ENCODE measurements around the gene OR2AG1. TPM values are rescaled to one million over a fixed set of nuclear protein-coding genes. Genes with fewer than 3 reads are reported as not detected.

Gene OR2AG1
- total and polyA plus RNA-seq, 7 donors = not detected

DNA sequence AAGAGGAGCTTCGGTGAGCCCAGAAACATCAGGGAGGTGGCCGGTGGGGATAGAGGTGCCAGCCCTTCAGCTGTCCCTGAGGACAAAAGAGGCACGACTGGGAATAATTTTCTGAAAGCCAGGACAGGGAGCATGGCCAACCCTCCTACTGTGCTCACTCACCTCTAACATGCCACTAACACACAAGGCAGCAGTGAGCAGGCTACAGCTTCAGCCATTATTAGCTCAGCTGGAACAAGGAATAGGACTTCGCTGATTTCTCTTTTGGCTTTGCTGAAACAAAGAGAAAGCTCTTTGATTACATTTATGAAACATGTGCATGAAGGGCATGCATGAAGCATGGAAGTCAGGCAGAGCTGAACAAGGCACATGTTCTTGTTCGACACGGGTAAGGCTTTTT lies 50.5 kb downstream of the OR2AG1 start:
- 83 to 86% methylated on average over 6 of the region's 6 CpGs for WGBS, 2 donors
- intact Hi-C loops (cut with DNase I) = no loop called here

GRCh38 chr11:6834021-6834420 lies 51.2 kb downstream of the OR2AG1 start:
- Histone ChIP-seq H3K9me3 (no peaks in the 10 kb centered on the region), H3K27ac (no peak overlapping the region), H3K4me3 (no peak overlapping the region), H3K4me1 (no peaks in the 10 kb centered on the region), H3K27me3 (no peaks in the 10 kb centered on the region), H3K36me3 (no peaks in the 10 kb centered on the region)
- WGBS, 2 donors = 59 to 71% methylated on average over 1 of the region's 1 CpG
- DNase-seq = no peak
- TF ChIP-seq POLR2A (IDR thresholded peaks at IDR 0.05) = no peak
- no peak for TF ChIP-seq EP300 (IDR thresholded peaks at IDR 0.05)
- intact Hi-C loops (cut with DNase I) = no loop called here

More for the DNA sequence above, 50.5 kb downstream of the OR2AG1 start:
- Histone ChIP-seq H3K27ac (no peak overlapping the region), H3K9me3 (no peaks in the 10 kb centered on the region), H3K36me3 (no peaks in the 10 kb centered on the region), H3K4me1 (no peaks in the 10 kb centered on the region), H3K4me3 (no peak overlapping the region), H3K27me3 (no peaks in the 10 kb centered on the region)
- no peak for DNase-seq
- TF ChIP-seq EP300 (IDR thresholded peaks at IDR 0.05) = no peak
- TF ChIP-seq POLR2AphosphoS5 (IDR thresholded peaks at IDR 0.05) = no peak
- no peak for TF ChIP-seq POLR2A (IDR thresholded peaks at IDR 0.05)
- TF ChIP-seq CTCF (IDR thresholded peaks at IDR 0.05) = no peak

Other genes starting within 250 kb of the OR2AG1 start
- gene RRP8, start 179.4 kb upstream of the OR2AG1 start, total RNA-seq = 10 to 100 TPM; 20.7 to 23.2 (median 21.7) TPM
- gene RRP8, start 179.4 kb upstream of the OR2AG1 start, polyA plus RNA-seq = 10 to 100 TPM; 10.2 to 15.8 (median 12.3) TPM
- 100 to 1,000 TPM; 450 to 607 (median 548) TPM for gene ILK, start 179.2 kb upstream of the OR2AG1 start, total RNA-seq
- gene ILK, start 179.2 kb upstream of the OR2AG1 start, polyA plus RNA-seq = 100 to 1,000 TPM in 2 of 3 donors, 10 to 100 TPM in 1; 93.7 to 117 (median 100) TPM
- gene TAF10, start 170.8 kb upstream of the OR2AG1 start, total RNA-seq = 10 to 100 TPM; 33.2 to 60.0 (median 49.0) TPM
- gene TAF10, start 170.8 kb upstream of the OR2AG1 start, polyA plus RNA-seq = 100 to 1,000 TPM in 2 of 3 donors, 10 to 100 TPM in 1; 67.6 to 148 (median 129) TPM
- 10 to 100 TPM; 39.8 to 58.8 (median 45.9) TPM for gene TPP1, start 163.6 kb upstream of the OR2AG1 start, total RNA-seq
- gene TPP1, start 163.6 kb upstream of the OR2AG1 start, polyA plus RNA-seq = 10 to 100 TPM; 13.2 to 60.3 (median 55.5) TPM
- 10 to 100 TPM; 21.7 to 57.1 (median 32.2) TPM for gene DCHS1, start 127.2 kb upstream of the OR2AG1 start, total RNA-seq
- 1 to 10 TPM in 1 of 3 donors, under 1 TPM in 2; under 0.01 to 6.3 (median 0.46) TPM for gene DCHS1, start 127.2 kb upstream of the OR2AG1 start, polyA plus RNA-seq
- gene MRPL17, start 99.7 kb upstream of the OR2AG1 start, total RNA-seq = 10 to 100 TPM; 18.3 to 97.5 (median 20.1) TPM
- 10 to 100 TPM; 23.4 to 51.1 (median 28.9) TPM for gene MRPL17, start 99.7 kb upstream of the OR2AG1 start, polyA plus RNA-seq
- under 1 TPM in 2 of 4 donors, not detected in 2; 0.28 to 0.41 TPM for gene OR2AG2, start 11.0 kb upstream of the OR2AG1 start, total RNA-seq
- under 1 TPM in 1 of 3 donors, not detected in 2; 0.06 TPM for gene OR2AG2, start 11.0 kb upstream of the OR2AG1 start, polyA plus RNA-seq
- under 1 TPM in 2 of 4 donors, not detected in 2; 0.14 to 0.28 TPM for gene OR6A2, start 16.7 kb downstream of the OR2AG1 start, total RNA-seq
- gene OR6A2, start 16.7 kb downstream of the OR2AG1 start, polyA plus RNA-seq = under 1 TPM in 1 of 3 donors, not detected in 2; 0.06 TPM
- not detected for gene OR10A5, start 62.7 kb downstream of the OR2AG1 start, total RNA-seq
- gene OR10A5, start 62.7 kb downstream of the OR2AG1 start, polyA plus RNA-seq = not detected
- gene OR10A2, start 80.0 kb downstream of the OR2AG1 start, total RNA-seq = not detected
- gene OR10A2, start 80.0 kb downstream of the OR2AG1 start, polyA plus RNA-seq = not detected
- gene OR10A4, start 93.6 kb downstream of the OR2AG1 start, total RNA-seq = not detected
- not detected for gene OR10A4, start 93.6 kb downstream of the OR2AG1 start, polyA plus RNA-seq
- gene OR2D2, start 109.5 kb downstream of the OR2AG1 start, total RNA-seq = not detected
- not detected for gene OR2D2, start 109.5 kb downstream of the OR2AG1 start, polyA plus RNA-seq
- not detected for gene OR2D3, start 138.0 kb downstream of the OR2AG1 start, total RNA-seq
- gene OR2D3, start 138.0 kb downstream of the OR2AG1 start, polyA plus RNA-seq = not detected
- 1 to 10 TPM in 2 of 4 donors, under 1 TPM in 2; 0.41 to 3.0 (median 0.78) TPM for gene ZNF215, start 143.4 kb downstream of the OR2AG1 start, total RNA-seq
- gene ZNF215, start 143.4 kb downstream of the OR2AG1 start, polyA plus RNA-seq = 1 to 10 TPM in 2 of 3 donors, under 1 TPM in 1; 0.46 to 1.7 (median 1.2) TPM
- gene ZNF214, start 237.3 kb downstream of the OR2AG1 start, total RNA-seq = 1 to 10 TPM; 1.9 to 3.1 (median 2.5) TPM
- 1 to 10 TPM in 1 of 3 donors, under 1 TPM in 2; 0.46 to 1.2 (median 0.77) TPM for gene ZNF214, start 237.3 kb downstream of the OR2AG1 start, polyA plus RNA-seq
- under 1 TPM in 1 of 4 donors, not detected in 3; 0.36 TPM for gene NLRP14, start 237.5 kb downstream of the OR2AG1 start, total RNA-seq
- under 1 TPM in 1 of 3 donors, not detected in 2; 0.01 TPM for gene NLRP14, start 237.5 kb downstream of the OR2AG1 start, polyA plus RNA-seq

Measured in sigmoid colon (tissue), 7 donors.